Astrocyte (in vitro differentiated cells and primary cell): Measurements from ENCODE around the gene ATAT1.

Experiments
- CTCF ChIP-seq: IDR thresholded peaks from 2 replicates; pipeline ENCODE4 v1.5.1; 2011; ENCODE audit warnings: low read depth, mild to moderate bottlenecking, inconsistent platforms, low read length, moderate library complexity; ENCODE audit not compliant: insufficient read depth
- EZH2 ChIP-seq: IDR thresholded peaks from 2 replicates; pipeline ENCODE4 v1.6.1; 2012; ENCODE audit warnings: mild to moderate bottlenecking, low read length, inconsistent platforms; ENCODE audit not compliant: insufficient read depth

GRCh38 chr6:30618270-30618797, 8.3 kb upstream of the ATAT1 start:
- no peak for TF ChIP-seq CTCF
- TF ChIP-seq EZH2, result no peak
